Right renal pelvis (tissue), 4 donors: ENCODE results near the gene ROR2. TPM values are rescaled to one million over a fixed set of nuclear protein-coding genes. Genes with fewer than 3 reads are reported as not detected.

ENCODE experiments used
- DNase-seq, 4 donors: peaks; one replicate each; pipeline ENCODE4 v3.0.0-alpha.2; 2013; ENCODE audit warnings: low read depth in 4 of 4, low spot score in 3 of 4, missing footprints in 1 of 4
- polyA plus RNA-seq, 4 donors: library from polyadenylated mRNA; unstranded; fragments of 120-200 nt; gene quantifications; one replicate each; pipeline ENCODE4 v1.2.1, GENCODE V29; 2013; ENCODE audit not compliant: insufficient read length in 4 of 4

ROR2 gene
- polyA plus RNA-seq, 4 donors = 14.6 to 19.1 (median 17.7) TPM

- DNase-seq = peak in 3 of 4 donors; percentile 3 to 8 (median 5)
These were observed 345.4 kb downstream of the ROR2 start for GRCh38 chr9:91604451-91605179.

- DNase-seq = no peak
These were observed 346.1 kb downstream of the ROR2 start for GRCh38 chr9:91603932-91604331.

- no peak for DNase-seq
These were observed 350.5 kb downstream of the ROR2 start for GRCh38 chr9:91599564-91599963.

DNA sequence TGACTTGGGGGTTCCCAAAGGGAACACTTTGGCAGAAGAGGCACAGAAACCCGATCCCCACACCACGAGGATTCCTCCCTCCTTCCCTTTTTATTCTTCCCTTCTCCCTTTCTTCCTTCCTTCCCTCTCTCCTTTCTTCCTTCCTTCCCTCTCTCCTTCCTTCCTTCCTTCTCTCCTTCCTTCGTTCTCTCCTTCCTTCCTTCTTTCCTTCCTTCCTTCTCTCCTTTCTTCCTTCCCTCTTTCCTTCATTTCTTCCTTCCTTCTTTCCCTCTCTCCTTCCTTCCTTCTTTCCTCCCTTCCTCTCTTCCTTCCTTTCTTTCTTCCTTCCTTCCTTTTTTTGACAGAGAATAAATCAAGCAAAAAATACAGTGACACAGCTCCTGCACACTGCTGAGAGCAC lies 358.4 kb downstream of the ROR2 start:
- no peak for DNase-seq

GRCh38 chr9:91589101-91589553 lies 360.9 kb downstream of the ROR2 start:
- peak in 1 of 4 donors; percentile 38 for DNase-seq

GRCh38 chr9:91586282-91586681 lies 363.7 kb downstream of the ROR2 start:
- no peak for DNase-seq

GRCh38 chr9:91583966-91584365 lies 366.1 kb downstream of the ROR2 start:
- DNase-seq = no peak

DNA sequence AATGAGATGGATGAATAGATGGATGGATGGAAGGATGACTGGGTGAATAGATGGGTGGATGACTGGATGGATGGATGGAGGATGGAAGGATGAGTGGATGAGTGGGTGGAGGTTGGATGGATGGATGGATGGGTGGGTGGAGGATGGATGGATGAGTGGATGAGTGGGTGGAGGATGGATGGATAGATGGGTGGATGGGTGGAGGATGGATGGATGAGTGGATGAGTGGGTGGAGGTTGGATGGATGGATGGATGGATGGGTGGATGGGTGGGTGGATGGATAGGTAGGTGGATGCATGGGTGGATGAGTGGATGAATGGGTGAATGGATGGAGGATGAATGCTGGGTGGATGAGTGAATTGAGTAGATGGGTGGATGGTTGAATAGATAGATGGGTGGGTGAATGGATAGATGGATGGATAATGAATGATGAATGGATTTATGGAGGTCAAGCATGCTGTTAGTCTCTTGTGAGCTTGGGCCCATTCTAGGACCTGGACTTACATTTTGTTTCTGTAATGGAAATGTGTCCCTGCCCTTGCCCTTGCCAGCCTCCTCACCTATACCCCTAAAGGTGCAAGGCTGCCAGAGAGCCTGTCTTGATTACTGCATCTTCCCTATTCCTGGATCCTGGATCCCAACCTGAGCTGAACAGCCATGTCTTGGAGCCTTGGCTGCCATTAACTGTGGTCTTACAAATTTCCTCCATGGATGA lies 366.7 kb downstream of the ROR2 start:
- no peak for DNase-seq

DNA sequence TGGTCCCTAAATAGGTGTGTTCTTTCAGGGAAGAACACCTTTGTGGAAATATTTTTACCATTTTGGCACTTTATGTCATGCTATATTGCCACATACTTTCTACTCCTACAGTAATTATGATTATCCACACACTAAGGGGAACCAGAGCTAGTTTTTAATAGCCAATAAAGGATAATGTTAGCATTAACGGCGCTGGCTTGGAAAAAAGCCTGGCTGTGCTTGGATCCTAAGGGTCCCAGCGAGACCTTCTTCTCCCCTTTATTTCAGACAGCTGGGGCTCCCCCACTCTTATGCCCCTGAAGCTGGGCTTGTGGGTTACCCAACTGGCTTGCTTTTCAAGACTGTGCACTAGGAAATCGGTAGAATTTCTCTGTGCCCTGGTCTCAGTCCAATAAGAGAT lies 367.8 kb downstream of the ROR2 start:
- no peak for DNase-seq

DNA sequence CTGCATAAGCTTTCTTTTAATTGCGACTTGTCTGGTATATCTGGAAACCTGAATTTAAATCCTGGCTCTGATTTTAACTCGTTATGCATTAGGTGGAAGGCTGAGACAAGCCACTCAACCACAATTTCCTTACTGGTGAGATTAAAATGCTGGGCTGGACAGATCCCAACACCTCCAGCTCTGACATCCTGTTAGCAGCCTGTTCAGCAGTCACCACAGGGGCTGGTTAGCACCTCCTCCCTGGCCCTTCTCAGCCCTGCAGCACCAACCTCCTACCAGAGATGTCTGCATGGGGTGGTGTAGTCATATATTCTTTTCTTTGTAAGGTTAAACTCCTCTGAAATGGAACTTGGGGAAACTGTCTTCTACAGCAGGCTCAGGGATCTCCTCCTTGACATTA lies 369.9 kb downstream of the ROR2 start:
- no peak for DNase-seq

DNA sequence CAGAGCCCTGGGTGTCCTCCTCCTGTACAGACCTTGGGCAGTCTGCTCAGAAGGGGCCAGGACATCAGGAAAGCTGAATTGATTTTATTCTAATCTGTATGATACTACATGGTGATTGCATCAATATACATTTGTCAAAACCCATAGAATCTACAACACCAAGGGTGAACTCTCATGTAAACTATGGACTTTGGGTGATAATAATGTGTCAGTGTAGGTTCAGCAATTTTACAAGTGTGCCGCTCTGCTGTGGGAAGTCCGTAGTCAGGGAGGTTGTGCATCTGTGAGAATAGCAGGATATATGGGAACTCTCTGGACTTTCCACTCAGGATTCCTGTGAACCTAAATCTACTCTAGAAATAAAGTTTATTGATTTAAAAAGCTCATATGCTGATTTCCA lies 371.1 kb downstream of the ROR2 start:
- no peak for DNase-seq

- no peak for DNase-seq
These were observed 372.4 kb downstream of the ROR2 start for GRCh38 chr9:91577633-91578061.

DNA sequence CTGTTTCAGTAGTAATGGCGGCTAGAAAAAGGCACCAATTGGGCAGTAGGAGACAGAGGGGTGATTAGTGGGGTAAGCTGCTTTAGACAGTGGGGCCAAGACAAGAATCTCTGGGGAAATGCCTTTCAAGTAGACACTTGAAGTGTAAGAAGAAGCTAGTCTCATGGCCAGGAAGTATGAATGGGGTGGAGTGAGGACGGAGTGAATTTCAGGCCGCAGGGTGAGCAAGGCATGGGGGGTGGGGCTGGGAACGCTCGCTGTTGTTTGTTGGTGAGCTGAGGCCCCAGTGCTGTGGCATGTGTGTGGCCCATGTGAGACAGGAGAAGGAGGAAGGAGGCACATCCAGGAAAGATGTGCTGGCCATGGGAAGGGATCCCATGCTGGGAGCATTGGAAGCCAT lies 377.2 kb downstream of the ROR2 start:
- no peak for DNase-seq

DNA sequence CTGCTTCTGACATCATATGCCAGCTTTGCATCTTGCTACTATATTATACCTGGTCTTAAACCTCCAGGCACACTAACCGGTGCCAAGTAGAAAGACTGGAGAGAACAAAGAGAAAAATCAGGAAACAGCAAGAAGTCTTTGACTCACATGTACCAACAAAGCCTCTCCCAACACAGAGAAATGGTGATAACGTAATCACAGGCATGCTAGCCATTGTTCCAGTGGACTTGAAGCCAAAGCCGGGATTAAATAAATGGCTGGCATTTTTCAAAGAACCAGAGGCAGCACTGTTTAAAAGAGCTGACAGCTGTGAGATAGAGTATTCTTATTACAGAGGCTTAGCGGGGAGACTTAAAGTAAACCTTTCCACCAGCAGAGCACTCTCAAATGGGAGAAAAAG lies 378.0 kb downstream of the ROR2 start:
- no peak for DNase-seq

GRCh38 chr9:91571036-91571435 lies 379.0 kb downstream of the ROR2 start:
- DNase-seq = no peak

DNA sequence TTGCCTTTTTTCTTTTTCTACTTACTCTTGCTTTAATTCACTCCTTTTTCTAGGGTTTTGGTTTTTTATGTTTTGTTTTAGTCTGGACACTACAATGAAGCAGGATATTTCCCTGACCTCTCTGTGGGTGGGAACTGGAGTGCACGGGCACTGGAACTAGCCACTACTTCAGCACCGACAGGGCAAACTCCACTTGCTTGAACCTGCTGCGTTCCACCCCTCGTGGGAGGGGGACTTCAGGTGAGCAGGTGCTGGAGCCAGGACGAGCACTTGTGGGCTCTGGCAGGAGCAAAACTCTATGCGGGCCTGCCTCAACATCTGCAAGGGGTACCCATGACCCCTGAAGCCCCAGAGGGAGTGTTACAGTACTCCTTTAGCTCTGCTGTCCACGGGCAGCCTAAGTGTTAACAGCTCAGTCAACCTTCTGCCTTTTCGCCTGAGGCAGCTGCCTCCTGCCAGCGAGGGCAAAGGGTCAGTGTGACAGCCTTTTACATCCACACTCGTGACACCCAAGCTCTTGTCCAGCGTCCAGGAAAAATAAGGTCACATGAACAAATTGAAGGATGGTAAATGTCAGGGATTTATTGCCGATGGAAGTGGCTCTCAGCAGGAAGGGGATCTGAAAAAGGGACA lies 382.3 kb downstream of the ROR2 start:
- DNase-seq = no peak

GRCh38 chr9:91564081-91564670 lies 385.9 kb downstream of the ROR2 start:
- no peak for DNase-seq

GRCh38 chr9:91562416-91562815 lies 387.6 kb downstream of the ROR2 start:
- DNase-seq = no peak

DNA sequence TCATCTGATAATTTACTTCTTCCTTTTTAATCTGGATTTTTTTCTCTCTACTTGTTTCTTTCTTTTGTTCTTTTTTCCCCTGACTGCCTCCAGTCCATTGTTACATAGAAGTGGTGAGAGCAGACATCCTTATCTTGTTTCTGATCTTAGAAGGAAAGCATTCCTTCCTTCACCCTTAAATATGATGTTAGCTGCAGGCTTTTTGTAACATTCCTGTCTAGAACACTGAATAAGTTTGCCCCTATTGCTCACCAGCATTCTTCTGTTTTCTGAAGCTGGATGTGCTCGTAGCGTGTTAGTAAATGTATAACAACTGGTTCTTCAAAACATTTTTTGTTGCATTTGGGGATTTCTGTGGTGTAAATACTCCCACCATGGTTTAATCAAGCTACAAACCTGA lies 389.7 kb downstream of the ROR2 start:
- no peak for DNase-seq

GRCh38 chr9:91558879-91559278 lies 391.1 kb downstream of the ROR2 start:
- no peak for DNase-seq

GRCh38 chr9:91558395-91558794 lies 391.6 kb downstream of the ROR2 start:
- DNase-seq = no peak
